WTC11 (cell line): ENCODE results near the gene PRR13. TPM values are rescaled to one million over a fixed set of nuclear protein-coding genes. Genes with fewer than 3 reads are reported as not detected.
A peak's percentile ranks its signal among the peaks of the same experiment; 100 is the strongest.

Experiments used
- ATAC-seq: fragments of 200-7000 bp; cut with Tn5 transposase; 2 replicates; pipeline ENCODE4 v1.10.0; 2021; ENCODE audit warnings: mild to moderate bottlenecking, moderate library complexity
- CTCF ChIA-PET: fragments of 300-600 bp; sonication (Branson Sonifier 250); formaldehyde crosslinking; loops from one replicate; lab custom pipeline; 2021; ENCODE audit warnings: antibody characterized with exemption; lab: Charles Lee
- POLR2A ChIA-PET: fragments of 350-600 bp; sonication (Branson Sonifier 250); formaldehyde crosslinking; loops from one replicate; lab custom pipeline; 2021; ENCODE audit warnings: antibody characterized with exemption; lab: Charles Lee
- DNase-seq: peaks from one replicate; pipeline ENCODE4 v3.0.0; 2021; ENCODE audit warnings: low spot score
- H3K27ac Mint-ChIP-seq: 2 replicates; pipeline ENCODE4 v1.8.0; 2021; ENCODE audit warnings: mixed read lengths
- H3K27me3 Mint-ChIP-seq: 2 replicates; pipeline ENCODE4 v1.8.0; 2021; ENCODE audit warnings: low read depth, mild to moderate bottlenecking, moderate library complexity, mixed read lengths
- H3K36me3 Mint-ChIP-seq: 2 replicates; pipeline ENCODE4 v1.8.0; 2021; ENCODE audit warnings: mixed read lengths
- H3K4me1 Mint-ChIP-seq: 2 replicates; pipeline ENCODE4 v1.8.0; 2022; ENCODE audit warnings: mixed read lengths
- H3K4me3 Mint-ChIP-seq: 2 replicates; pipeline ENCODE4 v1.8.0; 2021; ENCODE audit warnings: mild to moderate bottlenecking, moderate library complexity, mixed read lengths
- H3K9me3 Mint-ChIP-seq: 2 replicates; pipeline ENCODE4 v1.8.0; 2021; ENCODE audit warnings: mixed read lengths
- ATF3 ChIP-seq: sonication (generic); formaldehyde crosslinking; conservative IDR thresholded peaks from 2 replicates; pipeline ENCODE4 v1.8.1; 2022; ENCODE audit warnings: mild to moderate bottlenecking, missing genetic modification reagents
- CDX4 ChIP-seq: fragments of 250-450 bp; sonication (Bioruptor Pico); IDR thresholded peaks from 2 replicates; pipeline ENCODE4 v1.9.0; 2021; ENCODE audit warnings: moderate library complexity, mild to moderate bottlenecking, inconsistent platforms, borderline replicate concordance
- E2F5 ChIP-seq: sonication (generic); formaldehyde crosslinking; IDR thresholded peaks from 2 replicates; pipeline ENCODE4 v1.8.1; 2022; ENCODE audit warnings: mild to moderate bottlenecking, moderate library complexity, missing genetic modification reagents
- ELF4 ChIP-seq: sonication (generic); formaldehyde crosslinking; IDR thresholded peaks from 2 replicates; pipeline ENCODE4 v1.8.1; 2022; ENCODE audit warnings: low read depth, mild to moderate bottlenecking, moderate library complexity, missing genetic modification reagents
- ESRRA ChIP-seq: sonication (generic); formaldehyde crosslinking; IDR thresholded peaks from 2 replicates; pipeline ENCODE4 v1.8.1; 2022; ENCODE audit warnings: mild to moderate bottlenecking, missing genetic modification reagents, borderline replicate concordance
- FOXK1 ChIP-seq: sonication (generic); formaldehyde crosslinking; IDR thresholded peaks from 2 replicates; pipeline ENCODE4 v1.8.0; 2022; ENCODE audit warnings: mild to moderate bottlenecking, moderate library complexity, missing genetic modification reagents
- GRHL2 ChIP-seq: fragments of 250-450 bp; sonication (Bioruptor Pico); IDR thresholded peaks from 2 replicates; pipeline ENCODE4 v1.8.0; 2022; ENCODE audit warnings: mild to moderate bottlenecking, moderate library complexity; ENCODE audit not compliant: insufficient replicate concordance, severe bottlenecking
- GTF2I ChIP-seq: fragments of 250-450 bp; sonication (Bioruptor Pico); conservative IDR thresholded peaks from 2 replicates; pipeline ENCODE4 v1.4.0; 2021; ENCODE audit warnings: mild to moderate bottlenecking
- NFE2L1 ChIP-seq: sonication (generic); formaldehyde crosslinking; IDR thresholded peaks from 2 replicates; pipeline ENCODE4 v1.8.1; 2023; ENCODE audit warnings: missing genetic modification reagents
- NR2C2 ChIP-seq: sonication (generic); formaldehyde crosslinking; IDR thresholded peaks from 2 replicates; pipeline ENCODE4 v1.8.0; 2022; ENCODE audit warnings: mild to moderate bottlenecking, missing genetic modification reagents
- TP53 ChIP-seq: sonication (generic); formaldehyde crosslinking; IDR thresholded peaks from 2 replicates; pipeline ENCODE4 v1.8.1; 2023; ENCODE audit warnings: mild to moderate bottlenecking, missing genetic modification reagents
- USF1 ChIP-seq: sonication (generic); formaldehyde crosslinking; IDR thresholded peaks from 2 replicates; pipeline ENCODE4 v1.8.0; 2022; ENCODE audit warnings: mild to moderate bottlenecking, missing genetic modification reagents
- ZNF121 ChIP-seq: sonication (generic); formaldehyde crosslinking; IDR thresholded peaks from 2 replicates; pipeline ENCODE4 v1.8.0; 2023; ENCODE audit warnings: missing genetic modification reagents
- total RNA-seq: library from RNA; stranded (reverse); gene quantifications from 3 replicates; pipeline ENCODE4 v1.2.3, GENCODE V29; 2021
- TF ChIP-seq, protein P1 (sequence below): fragments of 250-450 bp; sonication (Bioruptor Pico); IDR thresholded peaks from 2 replicates; pipeline ENCODE4 v1.9.0; 2021; ENCODE audit warnings: mild to moderate bottlenecking
- TF ChIP-seq, protein P2 (sequence below): sonication (generic); formaldehyde crosslinking; IDR thresholded peaks from 2 replicates; pipeline ENCODE4 v1.8.0; 2022; ENCODE audit warnings: missing genetic modification reagents
- TF ChIP-seq, protein P3 (sequence below): fragments of 250-450 bp; sonication (Bioruptor Pico); IDR thresholded peaks from 2 replicates; pipeline ENCODE4 v1.9.0; 2021; ENCODE audit warnings: mild to moderate bottlenecking, borderline replicate concordance

The PRR13 gene
- total RNA-seq, 1 experiment from 2014 or later, result 187 TPM

- no peak overlapping the region for H3K4me3 Mint-ChIP-seq
- TF ChIP-seq FOXK1 (CRISPR knock-in tag) (no peak), ZNF121 (CRISPR knock-in tag) (no peak), NFE2L1 (CRISPR knock-in tag) (no peak), ESRRA (CRISPR knock-in tag) (no peak), NR2C2 (CRISPR knock-in tag) (no peak), TP53 (CRISPR knock-in tag) (no peak)
- no peaks in the 10 kb centered on the region for H3K9me3 Mint-ChIP-seq
- H3K27me3 Mint-ChIP-seq, result no peaks in the 10 kb centered on the region
- peaks cover 22% of the 10 kb centered on the region for H3K4me1 Mint-ChIP-seq
- ChIA-PET CTCF (no interaction called here), POLR2A (no interaction called here)
- peaks cover 94% of the 10 kb centered on the region for H3K36me3 Mint-ChIP-seq
- H3K27ac Mint-ChIP-seq, result peak overlapping the region; percentile 66; the same call in 1 of the 2 replicates
- DNase-seq (no peak), ATAC-seq (no peak)
These were observed 25.5 kb downstream of the PRR13 start for GRCh38 chr12:53467082-53467481.

DNA sequence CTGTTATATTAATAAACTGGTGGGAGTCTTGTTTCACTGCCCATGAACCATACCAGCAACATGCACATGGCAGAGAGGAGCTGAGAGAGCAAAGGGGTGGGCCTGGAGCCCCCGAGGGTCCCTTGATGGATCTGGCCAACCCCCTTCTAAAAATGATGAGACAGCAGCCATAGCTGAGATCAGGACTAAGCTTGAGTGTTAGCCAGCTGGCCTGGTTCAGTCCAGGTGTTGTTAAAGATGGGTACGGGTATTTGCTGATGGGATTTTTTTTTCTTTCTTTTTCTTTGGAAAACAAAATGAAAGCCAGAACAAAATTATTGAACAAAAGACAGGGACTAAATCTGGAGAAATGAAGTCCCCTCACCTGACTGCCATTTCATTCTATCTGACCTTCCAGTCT lies 26.3 kb downstream of the PRR13 start:
- CTCF ChIA-PET, result interaction anchor here (0.7 to 1.7 kb wide), 2 partner anchors 9 to 583 kb away, joined by 3 to 5 read pairs; no protein-coding TSS in a partner anchor
- POLR2A ChIA-PET, result no interaction called here

More for the DNA sequence above, 26.3 kb downstream of the PRR13 start:
- Mint-ChIP-seq H3K4me3 (no peak overlapping the region), H3K4me1 (peaks cover 17% of the 10 kb centered on the region), H3K27me3 (no peaks in the 10 kb centered on the region), H3K36me3 (peaks cover 94% of the 10 kb centered on the region), H3K27ac (peak overlapping the region; percentile 50; the same call in 1 of the 2 replicates), H3K9me3 (no peaks in the 10 kb centered on the region)
- no peak for DNase-seq
- TF ChIP-seq, protein P1, sequence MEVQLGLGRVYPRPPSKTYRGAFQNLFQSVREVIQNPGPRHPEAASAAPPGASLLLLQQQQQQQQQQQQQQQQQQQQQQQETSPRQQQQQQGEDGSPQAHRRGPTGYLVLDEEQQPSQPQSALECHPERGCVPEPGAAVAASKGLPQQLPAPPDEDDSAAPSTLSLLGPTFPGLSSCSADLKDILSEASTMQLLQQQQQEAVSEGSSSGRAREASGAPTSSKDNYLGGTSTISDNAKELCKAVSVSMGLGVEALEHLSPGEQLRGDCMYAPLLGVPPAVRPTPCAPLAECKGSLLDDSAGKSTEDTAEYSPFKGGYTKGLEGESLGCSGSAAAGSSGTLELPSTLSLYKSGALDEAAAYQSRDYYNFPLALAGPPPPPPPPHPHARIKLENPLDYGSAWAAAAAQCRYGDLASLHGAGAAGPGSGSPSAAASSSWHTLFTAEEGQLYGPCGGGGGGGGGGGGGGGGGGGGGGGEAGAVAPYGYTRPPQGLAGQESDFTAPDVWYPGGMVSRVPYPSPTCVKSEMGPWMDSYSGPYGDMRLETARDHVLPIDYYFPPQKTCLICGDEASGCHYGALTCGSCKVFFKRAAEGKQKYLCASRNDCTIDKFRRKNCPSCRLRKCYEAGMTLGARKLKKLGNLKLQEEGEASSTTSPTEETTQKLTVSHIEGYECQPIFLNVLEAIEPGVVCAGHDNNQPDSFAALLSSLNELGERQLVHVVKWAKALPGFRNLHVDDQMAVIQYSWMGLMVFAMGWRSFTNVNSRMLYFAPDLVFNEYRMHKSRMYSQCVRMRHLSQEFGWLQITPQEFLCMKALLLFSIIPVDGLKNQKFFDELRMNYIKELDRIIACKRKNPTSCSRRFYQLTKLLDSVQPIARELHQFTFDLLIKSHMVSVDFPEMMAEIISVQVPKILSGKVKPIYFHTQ (CRISPR knock-in tag), result no peak
- no peak for TF ChIP-seq ELF4 (CRISPR knock-in tag)
- no peak for TF ChIP-seq GRHL2 (CRISPR knock-in tag)
- TF ChIP-seq ATF3 (CRISPR knock-in tag), result no peak
- TF ChIP-seq, protein P2, sequence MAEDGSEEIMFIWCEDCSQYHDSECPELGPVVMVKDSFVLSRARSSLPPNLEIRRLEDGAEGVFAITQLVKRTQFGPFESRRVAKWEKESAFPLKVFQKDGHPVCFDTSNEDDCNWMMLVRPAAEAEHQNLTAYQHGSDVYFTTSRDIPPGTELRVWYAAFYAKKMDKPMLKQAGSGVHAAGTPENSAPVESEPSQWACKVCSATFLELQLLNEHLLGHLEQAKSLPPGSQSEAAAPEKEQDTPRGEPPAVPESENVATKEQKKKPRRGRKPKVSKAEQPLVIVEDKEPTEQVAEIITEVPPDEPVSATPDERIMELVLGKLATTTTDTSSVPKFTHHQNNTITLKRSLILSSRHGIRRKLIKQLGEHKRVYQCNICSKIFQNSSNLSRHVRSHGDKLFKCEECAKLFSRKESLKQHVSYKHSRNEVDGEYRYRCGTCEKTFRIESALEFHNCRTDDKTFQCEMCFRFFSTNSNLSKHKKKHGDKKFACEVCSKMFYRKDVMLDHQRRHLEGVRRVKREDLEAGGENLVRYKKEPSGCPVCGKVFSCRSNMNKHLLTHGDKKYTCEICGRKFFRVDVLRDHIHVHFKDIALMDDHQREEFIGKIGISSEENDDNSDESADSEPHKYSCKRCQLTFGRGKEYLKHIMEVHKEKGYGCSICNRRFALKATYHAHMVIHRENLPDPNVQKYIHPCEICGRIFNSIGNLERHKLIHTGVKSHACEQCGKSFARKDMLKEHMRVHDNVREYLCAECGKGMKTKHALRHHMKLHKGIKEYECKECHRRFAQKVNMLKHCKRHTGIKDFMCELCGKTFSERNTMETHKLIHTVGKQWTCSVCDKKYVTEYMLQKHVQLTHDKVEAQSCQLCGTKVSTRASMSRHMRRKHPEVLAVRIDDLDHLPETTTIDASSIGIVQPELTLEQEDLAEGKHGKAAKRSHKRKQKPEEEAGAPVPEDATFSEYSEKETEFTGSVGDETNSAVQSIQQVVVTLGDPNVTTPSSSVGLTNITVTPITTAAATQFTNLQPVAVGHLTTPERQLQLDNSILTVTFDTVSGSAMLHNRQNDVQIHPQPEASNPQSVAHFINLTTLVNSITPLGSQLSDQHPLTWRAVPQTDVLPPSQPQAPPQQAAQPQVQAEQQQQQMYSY (CRISPR knock-in tag), result no peak
- no peak for TF ChIP-seq GTF2I (CRISPR knock-in tag)
- TF ChIP-seq E2F5 (CRISPR knock-in tag), result no peak
- no peak for TF ChIP-seq USF1
- no peak for TF ChIP-seq CDX4 (CRISPR knock-in tag)
- TF ChIP-seq, protein P3, sequence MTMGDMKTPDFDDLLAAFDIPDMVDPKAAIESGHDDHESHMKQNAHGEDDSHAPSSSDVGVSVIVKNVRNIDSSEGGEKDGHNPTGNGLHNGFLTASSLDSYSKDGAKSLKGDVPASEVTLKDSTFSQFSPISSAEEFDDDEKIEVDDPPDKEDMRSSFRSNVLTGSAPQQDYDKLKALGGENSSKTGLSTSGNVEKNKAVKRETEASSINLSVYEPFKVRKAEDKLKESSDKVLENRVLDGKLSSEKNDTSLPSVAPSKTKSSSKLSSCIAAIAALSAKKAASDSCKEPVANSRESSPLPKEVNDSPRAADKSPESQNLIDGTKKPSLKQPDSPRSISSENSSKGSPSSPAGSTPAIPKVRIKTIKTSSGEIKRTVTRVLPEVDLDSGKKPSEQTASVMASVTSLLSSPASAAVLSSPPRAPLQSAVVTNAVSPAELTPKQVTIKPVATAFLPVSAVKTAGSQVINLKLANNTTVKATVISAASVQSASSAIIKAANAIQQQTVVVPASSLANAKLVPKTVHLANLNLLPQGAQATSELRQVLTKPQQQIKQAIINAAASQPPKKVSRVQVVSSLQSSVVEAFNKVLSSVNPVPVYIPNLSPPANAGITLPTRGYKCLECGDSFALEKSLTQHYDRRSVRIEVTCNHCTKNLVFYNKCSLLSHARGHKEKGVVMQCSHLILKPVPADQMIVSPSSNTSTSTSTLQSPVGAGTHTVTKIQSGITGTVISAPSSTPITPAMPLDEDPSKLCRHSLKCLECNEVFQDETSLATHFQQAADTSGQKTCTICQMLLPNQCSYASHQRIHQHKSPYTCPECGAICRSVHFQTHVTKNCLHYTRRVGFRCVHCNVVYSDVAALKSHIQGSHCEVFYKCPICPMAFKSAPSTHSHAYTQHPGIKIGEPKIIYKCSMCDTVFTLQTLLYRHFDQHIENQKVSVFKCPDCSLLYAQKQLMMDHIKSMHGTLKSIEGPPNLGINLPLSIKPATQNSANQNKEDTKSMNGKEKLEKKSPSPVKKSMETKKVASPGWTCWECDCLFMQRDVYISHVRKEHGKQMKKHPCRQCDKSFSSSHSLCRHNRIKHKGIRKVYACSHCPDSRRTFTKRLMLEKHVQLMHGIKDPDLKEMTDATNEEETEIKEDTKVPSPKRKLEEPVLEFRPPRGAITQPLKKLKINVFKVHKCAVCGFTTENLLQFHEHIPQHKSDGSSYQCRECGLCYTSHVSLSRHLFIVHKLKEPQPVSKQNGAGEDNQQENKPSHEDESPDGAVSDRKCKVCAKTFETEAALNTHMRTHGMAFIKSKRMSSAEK (CRISPR knock-in tag), result no peak
- no peak for ATAC-seq
